Activated naive CD4-positive, alpha-beta T cell treated with anti-CD3 and anti-CD28 coated beads, Interleukin-2, amount 10 ng/mL, durations not matched to agents 7 days and 5 days (primary cell): ENCODE results near the gene RSPRY1.
A peak's percentile ranks its signal among the peaks of the same experiment; 100 is the strongest.
"Not testable (repeated sequence)": the region's sequence is repeated elsewhere in the genome, so short reads cannot be mapped to it uniquely, and the experiment has no call there.

Experiments
- CTCF ChIA-PET: fragments of 350-600 bp; sonication (Branson Sonifier 250); formaldehyde crosslinking; loops from one replicate; lab custom pipeline; 2021; ENCODE audit warnings: antibody characterized with exemption; lab: Charles Lee
- DNase-seq: peaks from one replicate; pipeline ENCODE4 v3.0.0-alpha.2; 2020
- H3K27ac Mint-ChIP-seq: one replicate; pipeline ENCODE4 v1.8.0; 2021; ENCODE audit warnings: mild to moderate bottlenecking, moderate library complexity, mixed read lengths
- H3K27me3 Mint-ChIP-seq: one replicate; pipeline ENCODE4 v1.8.0; 2021; ENCODE audit warnings: mild to moderate bottlenecking, mixed read lengths
- H3K36me3 Mint-ChIP-seq: one replicate; pipeline ENCODE4 v1.8.0; 2021; ENCODE audit warnings: mixed read lengths
- H3K4me1 Mint-ChIP-seq: one replicate; pipeline ENCODE4 v1.8.0; 2021; ENCODE audit warnings: mixed read lengths
- H3K4me3 Mint-ChIP-seq: one replicate; pipeline ENCODE4 v1.8.0; 2021; ENCODE audit warnings: mild to moderate bottlenecking, moderate library complexity, mixed read lengths
- H3K9me3 Mint-ChIP-seq: one replicate; pipeline ENCODE4 v1.8.0; 2021; ENCODE audit warnings: mixed read lengths

RSPRY1 gene

DNA sequence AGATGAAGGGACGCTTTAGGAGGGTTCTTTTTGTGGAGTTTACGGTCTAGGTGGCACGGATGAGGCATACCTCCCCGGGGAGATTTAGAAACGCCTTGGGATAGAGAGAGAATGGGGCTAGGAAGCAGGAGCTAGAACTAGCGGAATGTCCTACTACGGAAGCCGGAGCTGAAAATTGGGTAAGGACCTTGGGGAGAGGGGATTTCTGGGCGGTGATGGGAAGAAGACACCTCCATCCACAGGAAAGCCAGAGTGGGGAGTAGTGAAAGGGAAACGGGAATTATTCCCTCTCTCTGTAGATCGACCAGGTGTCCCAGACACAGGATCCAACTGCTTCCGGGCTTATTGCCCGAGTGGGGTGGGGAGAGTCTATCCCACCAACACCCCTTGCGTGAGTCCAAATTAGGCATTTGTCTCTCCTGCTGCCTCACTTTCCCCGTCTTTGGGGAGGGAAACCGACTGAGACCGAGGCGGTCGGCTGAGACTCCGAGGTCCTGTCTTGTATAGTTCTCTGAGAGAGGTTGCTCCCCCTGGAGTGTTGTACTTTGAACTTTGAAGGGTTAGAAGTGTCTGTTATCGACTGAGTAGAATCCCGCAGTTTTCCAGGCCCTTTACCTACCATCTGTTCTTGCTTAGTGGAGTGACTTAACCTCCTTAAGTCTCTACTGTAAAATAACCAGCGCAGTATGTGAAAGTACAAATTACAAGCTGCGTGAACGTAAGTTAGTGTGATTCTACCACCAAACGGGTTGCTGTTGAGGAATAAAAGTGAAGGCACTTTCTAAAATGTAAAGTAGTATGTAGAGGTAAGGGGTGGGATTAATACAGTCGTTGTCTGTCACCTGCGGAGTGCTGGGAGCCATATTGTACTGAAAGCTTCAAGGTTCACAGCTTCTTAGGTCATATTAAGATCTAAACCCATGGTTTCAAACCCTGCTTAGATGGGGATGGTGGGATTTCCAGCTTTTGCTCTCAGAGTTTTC is 1.0 kb downstream of the RSPRY1 start:
- H3K4me3 Mint-ChIP-seq: peak overlapping the region; percentile 99
- CTCF ChIA-PET: interaction anchor here (1.0 kb wide), 1 partner anchor 103 kb away, joined by 5 read pairs; no protein-coding TSS in a partner anchor
- DNase-seq: peak; percentile 51
- H3K4me1 Mint-ChIP-seq: peaks cover 46% of the 10 kb centered on the region
- peaks cover 24% of the 10 kb centered on the region for H3K36me3 Mint-ChIP-seq
- peak overlapping the region; percentile 91 for H3K27ac Mint-ChIP-seq
- no peaks in the 10 kb centered on the region for H3K9me3 Mint-ChIP-seq
- H3K27me3 Mint-ChIP-seq: peaks cover 4% of the 10 kb centered on the region

DNA sequence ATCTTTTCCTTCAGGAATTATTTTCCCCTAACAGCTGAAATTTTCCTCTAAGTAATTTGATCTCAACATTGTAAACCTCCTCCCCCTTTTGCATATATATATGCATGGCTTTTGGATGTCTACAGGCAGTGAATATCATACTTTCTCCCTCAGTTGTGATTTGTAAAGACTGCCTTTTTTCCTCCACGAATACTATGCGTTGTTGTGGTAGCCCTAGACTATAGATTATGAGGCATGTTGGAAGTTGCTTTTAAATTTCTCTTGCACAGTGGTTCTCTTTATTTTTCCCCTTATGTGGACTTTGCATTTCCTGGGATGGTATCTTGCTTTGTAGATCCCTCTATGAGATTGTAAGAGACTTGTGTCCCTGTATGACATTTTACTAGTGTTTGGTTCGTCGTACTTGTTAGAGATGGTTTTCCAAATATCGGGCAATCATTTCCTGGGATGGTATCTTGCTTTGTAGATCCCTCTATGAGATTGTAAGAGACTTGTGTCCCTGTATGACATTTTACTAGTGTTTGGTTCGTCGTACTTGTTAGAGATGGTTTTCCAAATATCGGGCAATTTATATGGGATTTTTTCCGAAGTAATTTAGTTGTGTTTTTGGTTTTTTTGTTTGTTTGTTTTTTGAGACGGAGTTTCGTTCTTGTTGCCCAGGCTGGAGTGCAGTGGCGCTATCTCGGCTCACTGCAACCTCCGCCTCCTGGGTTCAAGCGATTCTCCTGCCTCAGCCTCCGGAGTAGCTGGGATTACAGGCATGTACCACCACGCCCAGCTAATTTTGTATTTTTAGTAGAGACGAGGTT is 2.0 kb downstream of the RSPRY1 start:
- Mint-ChIP-seq H3K4me3 (peak overlapping the region; percentile 99), H3K36me3 (peaks cover 20% of the 10 kb centered on the region), H3K4me1 (peaks cover 42% of the 10 kb centered on the region)
- not testable (repeated sequence) for H3K27me3 Mint-ChIP-seq, DNase-seq, H3K9me3 Mint-ChIP-seq, H3K27ac Mint-ChIP-seq
- CTCF ChIA-PET: interaction anchor here (1.0 kb wide), 1 partner anchor 104 kb away, joined by 5 read pairs; no protein-coding TSS in a partner anchor

DNA sequence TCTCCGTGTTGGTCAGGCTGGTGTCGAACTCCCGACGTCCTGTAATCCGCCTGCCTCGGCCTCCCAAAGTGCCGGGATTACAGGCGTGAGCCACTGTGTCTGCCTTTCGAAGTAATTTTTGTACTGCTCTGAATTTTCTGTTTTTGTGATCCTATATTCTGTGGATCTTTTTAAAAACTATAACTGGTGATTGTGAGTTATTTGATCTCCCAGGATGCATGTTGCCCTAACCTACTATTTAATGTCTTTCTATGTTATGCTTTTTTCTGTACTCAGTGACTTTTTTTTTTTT is 2.5 kb downstream of the RSPRY1 start:
- CTCF ChIA-PET: no interaction called here
- peaks cover 39% of the 10 kb centered on the region for H3K4me1 Mint-ChIP-seq
- H3K27ac Mint-ChIP-seq: no peak overlapping the region
- peaks cover 4% of the 10 kb centered on the region for H3K27me3 Mint-ChIP-seq
- peaks cover 20% of the 10 kb centered on the region for H3K36me3 Mint-ChIP-seq
- H3K4me3 Mint-ChIP-seq: peak overlapping the region; percentile 15
- H3K9me3 Mint-ChIP-seq: no peaks in the 10 kb centered on the region
- DNase-seq: no peak

DNA sequence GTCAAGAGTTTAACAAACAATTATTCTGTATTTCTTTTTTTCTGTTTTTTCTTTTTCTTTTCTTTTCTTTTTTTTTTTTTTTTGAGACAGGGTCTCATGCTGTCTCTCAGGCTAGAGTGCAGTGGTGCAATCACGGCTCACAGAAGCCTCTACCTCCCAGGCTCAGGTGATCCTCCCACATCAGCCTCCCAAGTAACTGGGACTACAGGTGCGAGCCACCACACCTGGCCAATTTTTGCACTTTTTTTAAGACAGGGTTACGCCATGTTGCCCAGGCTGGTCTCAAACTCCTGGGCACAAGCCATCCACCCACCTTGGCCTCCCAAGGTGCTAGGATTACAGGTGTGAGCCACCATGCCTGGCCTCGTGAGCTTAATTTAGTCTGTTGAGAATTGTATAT is 3.4 kb downstream of the RSPRY1 start:
- H3K4me1 Mint-ChIP-seq: peaks cover 33% of the 10 kb centered on the region
- H3K27me3 Mint-ChIP-seq, CTCF ChIA-PET, DNase-seq, H3K4me3 Mint-ChIP-seq, H3K9me3 Mint-ChIP-seq, H3K27ac Mint-ChIP-seq: not testable (repeated sequence)
- peaks cover 19% of the 10 kb centered on the region for H3K36me3 Mint-ChIP-seq

DNA sequence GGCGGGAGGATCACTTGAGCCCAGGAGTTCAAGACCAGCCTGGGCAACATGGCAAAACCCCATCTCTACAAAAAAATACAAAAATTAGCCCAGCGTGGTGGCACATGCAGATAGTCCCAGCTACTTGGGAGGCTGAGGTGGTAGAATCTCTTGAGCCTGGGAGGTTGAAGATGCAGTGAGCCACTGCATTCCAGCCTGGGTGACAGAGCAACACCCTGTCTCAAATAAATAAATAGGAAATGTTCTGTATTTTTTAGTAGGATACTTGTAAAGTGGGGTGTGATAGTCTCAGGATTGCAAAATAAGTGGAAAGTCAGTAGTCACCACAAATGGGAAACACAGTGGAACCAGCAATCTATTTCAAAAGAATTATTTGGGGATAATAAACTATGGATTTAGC is 4.0 kb downstream of the RSPRY1 start:
- Mint-ChIP-seq H3K9me3 (no peaks in the 10 kb centered on the region), H3K27me3 (peaks cover 4% of the 10 kb centered on the region), H3K27ac (no peak overlapping the region), H3K36me3 (peaks cover 18% of the 10 kb centered on the region), H3K4me1 (peaks cover 27% of the 10 kb centered on the region), H3K4me3 (no peak overlapping the region)
- DNase-seq: no peak
- CTCF ChIA-PET: no interaction called here

DNA sequence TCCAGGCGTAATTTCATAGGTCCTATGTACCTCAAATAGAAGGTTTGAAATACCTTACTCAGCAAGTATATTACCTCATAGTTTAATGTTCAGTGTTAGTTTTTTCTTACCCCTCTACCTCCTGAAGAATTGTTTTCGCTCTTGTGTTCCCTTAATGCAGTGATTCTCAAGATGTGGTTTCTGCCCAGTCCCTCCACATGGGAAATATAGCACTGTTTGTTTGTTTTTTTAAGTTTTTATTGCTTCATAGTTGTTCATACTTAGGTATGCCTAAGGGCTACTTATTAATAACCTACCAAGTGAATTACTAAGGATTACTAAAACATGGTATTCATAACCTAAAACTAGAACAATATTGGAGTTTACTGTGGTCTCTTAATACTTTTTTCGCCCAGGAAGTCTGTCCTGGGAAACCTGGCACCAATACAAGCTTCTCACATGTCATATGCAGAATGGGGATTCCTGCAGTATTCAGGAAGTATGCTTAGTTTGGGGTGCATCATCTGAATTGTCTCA is 5.0 kb downstream of the RSPRY1 start:
- CTCF ChIA-PET: no interaction called here
- Mint-ChIP-seq H3K4me1 (peaks cover 25% of the 10 kb centered on the region), H3K9me3 (no peaks in the 10 kb centered on the region), H3K27me3 (no peaks in the 10 kb centered on the region), H3K4me3 (no peak overlapping the region), H3K27ac (no peak overlapping the region), H3K36me3 (peaks cover 14% of the 10 kb centered on the region)
- DNase-seq: no peak

DNA sequence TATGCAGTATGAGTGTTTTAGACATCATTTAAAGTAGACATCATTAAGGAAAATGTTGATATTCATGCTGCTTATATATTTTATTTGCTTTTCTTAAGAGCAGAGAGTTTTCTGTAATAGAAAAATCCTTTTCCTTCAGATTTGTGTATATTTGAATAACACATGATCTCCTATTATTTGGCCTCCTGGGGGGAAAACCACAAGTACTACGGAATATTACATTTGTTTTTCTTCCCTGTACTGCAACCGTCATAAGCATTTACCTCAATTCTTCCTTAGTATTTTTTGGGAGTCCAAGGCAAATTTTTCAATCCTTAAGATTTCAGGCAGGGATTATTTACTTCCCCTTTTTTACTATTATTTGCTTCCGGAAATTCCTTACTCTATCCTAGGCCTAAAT is 6.0 kb downstream of the RSPRY1 start:
- peaks cover 10% of the 10 kb centered on the region for H3K36me3 Mint-ChIP-seq
- H3K27me3 Mint-ChIP-seq: no peaks in the 10 kb centered on the region
- DNase-seq: no peak
- H3K4me1 Mint-ChIP-seq: peaks cover 25% of the 10 kb centered on the region
- no peak overlapping the region for H3K4me3 Mint-ChIP-seq
- H3K9me3 Mint-ChIP-seq: no peaks in the 10 kb centered on the region
- CTCF ChIA-PET: no interaction called here
- H3K27ac Mint-ChIP-seq: no peak overlapping the region

DNA sequence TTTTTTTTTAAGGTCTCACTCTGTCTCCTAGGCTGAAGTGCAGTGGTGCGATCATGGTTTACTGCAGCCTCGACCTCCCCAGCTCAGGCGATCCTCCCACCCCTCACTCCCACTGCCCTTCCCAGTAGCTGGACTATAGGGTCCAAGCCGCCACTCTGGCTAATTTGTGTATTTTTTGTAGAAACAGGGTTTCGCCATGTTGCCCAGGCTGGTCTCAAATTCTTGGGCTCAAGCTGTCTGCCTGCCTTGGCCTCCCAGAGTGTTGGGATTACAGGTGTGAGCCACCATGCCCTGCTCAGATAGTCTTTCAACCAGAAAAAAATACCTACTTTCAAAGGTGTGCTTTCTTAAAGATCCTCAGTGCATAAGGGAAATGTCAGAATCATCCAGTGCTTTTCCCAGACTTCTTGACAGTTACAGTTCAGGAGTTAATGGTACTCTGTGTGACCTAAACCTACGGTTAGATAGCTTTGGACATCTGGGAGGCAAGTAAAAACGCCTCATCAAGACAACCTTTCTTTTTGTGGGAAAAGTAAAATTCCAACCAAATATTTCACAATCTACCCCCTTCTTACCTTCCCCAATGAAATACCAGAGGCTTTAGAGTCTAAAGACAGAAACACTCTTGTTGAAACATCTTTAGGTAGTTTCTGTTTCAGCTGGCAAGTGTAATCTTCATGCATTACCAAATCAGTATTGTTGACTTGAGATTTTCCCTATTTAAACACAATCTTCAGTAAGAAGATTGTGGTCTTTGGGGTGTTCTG is 6.8 kb downstream of the RSPRY1 start:
- Mint-ChIP-seq H3K9me3 (no peaks in the 10 kb centered on the region), H3K4me3 (no peak overlapping the region), H3K27ac (no peak overlapping the region), H3K4me1 (peaks cover 19% of the 10 kb centered on the region), H3K36me3 (peaks cover 10% of the 10 kb centered on the region), H3K27me3 (no peaks in the 10 kb centered on the region)
- CTCF ChIA-PET: interaction anchor here (1.0 to 1.8 kb wide), 2 partner anchors 12 to 13 kb away, joined by 3 to 8 read pairs; no protein-coding TSS in a partner anchor
- no peak for DNase-seq

DNA sequence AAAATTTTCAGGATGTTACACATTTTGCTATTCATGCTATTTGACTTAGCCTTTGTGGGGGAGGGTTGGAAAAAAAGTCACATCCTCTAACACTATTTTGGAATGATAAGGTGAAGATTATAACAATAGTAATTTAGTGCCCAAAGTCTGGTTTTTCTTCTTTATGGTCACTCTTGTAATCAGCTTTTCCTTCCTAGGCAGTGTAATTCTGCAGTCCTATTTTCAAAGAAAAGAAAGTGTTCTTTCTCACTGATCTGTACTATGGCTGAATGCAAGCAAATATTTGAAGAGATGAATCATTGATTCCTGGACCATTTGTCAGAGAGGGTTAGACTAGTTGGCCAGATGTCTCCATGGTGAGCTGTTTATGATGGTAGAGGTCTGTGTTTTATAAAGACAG is 8.4 kb downstream of the RSPRY1 start:
- Mint-ChIP-seq H3K4me1 (peaks cover 7% of the 10 kb centered on the region), H3K4me3 (no peak overlapping the region), H3K27me3 (no peaks in the 10 kb centered on the region), H3K36me3 (peaks cover 13% of the 10 kb centered on the region), H3K9me3 (no peaks in the 10 kb centered on the region), H3K27ac (no peak overlapping the region)
- CTCF ChIA-PET: no interaction called here
- no peak for DNase-seq

DNA sequence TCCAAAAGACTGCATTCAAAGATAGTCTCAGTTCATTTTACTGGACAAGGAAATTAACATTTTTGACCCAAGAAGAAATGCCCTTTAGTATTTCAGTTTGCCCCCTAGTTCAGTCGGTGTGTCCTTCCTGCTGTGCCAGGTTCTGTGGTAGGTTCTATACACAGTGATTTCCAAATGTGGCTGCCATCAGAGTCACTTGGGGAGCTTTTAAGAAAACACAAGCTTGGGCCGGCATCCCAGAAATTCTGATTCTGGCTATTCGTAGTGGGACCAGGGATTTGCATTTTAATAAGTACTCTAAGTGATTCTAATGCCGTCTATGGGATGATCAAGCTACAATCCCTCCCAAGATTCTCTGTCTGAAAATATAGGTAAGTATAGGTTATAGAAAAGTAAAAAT is 10.2 kb downstream of the RSPRY1 start:
- no peaks in the 10 kb centered on the region for H3K9me3 Mint-ChIP-seq
- H3K4me3 Mint-ChIP-seq: no peak overlapping the region
- H3K27me3 Mint-ChIP-seq: no peaks in the 10 kb centered on the region
- no peak overlapping the region for H3K27ac Mint-ChIP-seq
- H3K4me1 Mint-ChIP-seq: peaks cover 2% of the 10 kb centered on the region
- CTCF ChIA-PET: interaction anchor here (1.6 kb wide), 1 partner anchor 112 kb away, joined by 3 read pairs; no protein-coding TSS in a partner anchor
- no peak for DNase-seq
- H3K36me3 Mint-ChIP-seq: peaks cover 10% of the 10 kb centered on the region

DNA sequence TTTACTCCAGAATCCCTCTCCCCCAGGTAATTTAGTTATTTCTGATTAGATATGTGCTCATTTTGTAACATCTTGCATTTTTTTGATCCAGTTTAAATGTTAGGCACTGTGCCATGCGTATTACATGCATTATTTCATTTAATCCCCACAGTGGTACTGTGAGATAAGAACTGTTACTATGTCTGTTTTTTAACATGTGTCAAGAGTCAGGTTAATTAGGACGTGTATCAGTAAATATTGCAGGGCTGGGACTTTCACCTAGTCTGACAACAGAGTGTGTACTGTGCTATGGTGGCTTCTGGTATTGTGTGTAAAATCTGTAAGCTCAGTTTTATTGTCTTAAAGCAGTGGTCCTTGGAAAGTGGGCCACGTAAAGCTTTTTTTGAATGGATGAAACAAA is 10.6 kb downstream of the RSPRY1 start:
- DNase-seq: no peak
- Mint-ChIP-seq H3K36me3 (peaks cover 10% of the 10 kb centered on the region), H3K27ac (no peak overlapping the region), H3K27me3 (no peaks in the 10 kb centered on the region), H3K9me3 (no peaks in the 10 kb centered on the region), H3K4me1 (peaks cover 2% of the 10 kb centered on the region), H3K4me3 (no peak overlapping the region)
- CTCF ChIA-PET: interaction anchor here (1.6 kb wide), 1 partner anchor 112 kb away, joined by 3 read pairs; no protein-coding TSS in a partner anchor

DNA sequence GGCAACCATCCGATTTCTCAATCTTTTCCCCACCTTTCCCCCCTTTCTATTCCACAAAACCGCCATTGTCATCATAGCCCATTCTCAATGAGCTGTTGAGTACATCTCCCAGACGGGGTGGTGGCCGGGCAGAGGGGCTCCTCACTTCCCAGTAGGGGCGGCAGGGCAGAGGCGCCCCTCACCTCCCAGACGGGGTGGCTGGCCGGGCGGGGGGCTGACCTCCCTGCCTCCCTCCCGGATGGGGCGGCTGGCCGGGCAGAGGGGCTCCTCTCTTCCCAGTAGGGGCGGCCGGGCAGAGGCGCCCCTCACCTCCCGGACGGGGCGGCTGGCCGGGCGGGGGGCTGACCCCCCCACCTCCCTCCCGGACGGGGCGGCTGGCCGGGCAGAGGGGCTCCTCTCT is 14.2 kb downstream of the RSPRY1 start:
- H3K36me3 Mint-ChIP-seq: peaks cover 16% of the 10 kb centered on the region
- H3K4me3 Mint-ChIP-seq, H3K27ac Mint-ChIP-seq, H3K4me1 Mint-ChIP-seq, CTCF ChIA-PET, H3K27me3 Mint-ChIP-seq, DNase-seq, H3K9me3 Mint-ChIP-seq: not testable (repeated sequence)

DNA sequence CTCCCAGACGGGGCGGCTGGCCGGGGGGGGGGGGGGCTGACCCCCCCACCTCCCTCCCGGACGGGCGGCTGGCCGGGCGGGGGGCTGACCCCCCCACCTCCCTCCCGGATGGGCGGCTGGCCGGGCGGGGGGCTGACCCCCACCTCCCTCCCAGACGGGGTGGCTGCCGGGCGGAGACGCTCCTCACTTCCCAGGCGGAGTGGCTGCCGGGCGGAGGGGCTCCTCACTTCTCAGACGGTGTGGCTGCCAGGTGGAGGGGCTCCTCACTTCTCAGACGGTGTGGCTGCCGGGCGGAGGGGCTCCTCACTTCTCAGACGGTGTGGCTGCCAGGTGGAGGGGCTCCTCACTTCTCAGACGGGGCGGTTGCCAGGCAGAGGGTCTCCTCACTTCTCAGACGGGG is 14.8 kb downstream of the RSPRY1 start:
- DNase-seq, H3K4me3 Mint-ChIP-seq, H3K9me3 Mint-ChIP-seq, H3K27me3 Mint-ChIP-seq, CTCF ChIA-PET, H3K4me1 Mint-ChIP-seq, H3K27ac Mint-ChIP-seq: not testable (repeated sequence)
- H3K36me3 Mint-ChIP-seq: peaks cover 22% of the 10 kb centered on the region
